HepG2 (cell line): ENCODE measurements around the gene AMPD2. TPM values are rescaled to one million over a fixed set of nuclear protein-coding genes. Genes with fewer than 3 reads are reported as not detected.

ENCODE experiments used
- BORCS8-MEF2B ChIP-seq: sonication (generic); formaldehyde crosslinking; IDR thresholded peaks from 2 replicates; pipeline ENCODE4 v1.8.0; 2022; ENCODE audit warnings: mild to moderate bottlenecking, missing genetic modification reagents
- ELF3 ChIP-seq: IDR thresholded peaks from 2 replicates; pipeline ENCODE4 v1.6.1; 2016; ENCODE audit warnings: missing genetic modification reagents, missing compliant biosample characterization
- FOXA1 ChIP-seq, 2 experiments: fragments of 450-650 bp in 1 of 2; sonication (generic) in 1 of 2; formaldehyde crosslinking in 1 of 2; IDR thresholded peaks; 2 replicates each; pipeline versions ENCODE4 v1.4.0 to v1.6.1; 2016 to 2020; ENCODE audit warnings: missing genetic modification reagents in 1 of 2
- GMEB2 ChIP-seq: IDR thresholded peaks from 2 replicates; pipeline ENCODE4 v1.6.1; 2016; ENCODE audit warnings: missing biosample characterization, missing genetic modification reagents, low read depth
- HDAC2 ChIP-seq: sonication (generic); formaldehyde crosslinking; IDR thresholded peaks from 2 replicates; pipeline ENCODE4 v1.4.0; 2020; ENCODE audit warnings: missing genetic modification reagents
- HNRNPH1 ChIP-seq: fragments of 200-400 bp; formaldehyde crosslinking; optimal IDR thresholded peaks from 2 replicates; pipeline ENCODE3; 2017; ENCODE audit warnings: mild to moderate bottlenecking, low read depth, low read length
- HOXA9 ChIP-seq: sonication (generic); formaldehyde crosslinking; IDR thresholded peaks from 2 replicates; pipeline ENCODE4 v1.8.1; 2022; ENCODE audit warnings: missing genetic modification reagents, mild to moderate bottlenecking, moderate library complexity, borderline replicate concordance
- KAT2B ChIP-seq: fragments of 150-350 bp; IDR thresholded peaks from 2 replicates; pipeline ENCODE4 v1.6.1; 2014; ENCODE audit warnings: low read depth, low read length, borderline replicate concordance
- MEIS2 ChIP-seq: sonication (generic); formaldehyde crosslinking; IDR thresholded peaks from 2 replicates; pipeline ENCODE4 v1.9.0; 2021; ENCODE audit warnings: mild to moderate bottlenecking, missing genetic modification reagents
- MTF2 ChIP-seq: sonication (generic); formaldehyde crosslinking; IDR thresholded peaks from 2 replicates; pipeline ENCODE4 v1.5.0; 2020; ENCODE audit warnings: missing genetic modification reagents, borderline replicate concordance
- PITX1 ChIP-seq: sonication (generic); formaldehyde crosslinking; IDR thresholded peaks from 2 replicates; pipeline ENCODE4 v1.5.1; 2020; ENCODE audit warnings: mild to moderate bottlenecking, missing genetic modification reagents
- RBAK ChIP-seq: sonication (generic); formaldehyde crosslinking; IDR thresholded peaks from 2 replicates; pipeline ENCODE4 v1.5.1; 2020; ENCODE audit warnings: mild to moderate bottlenecking, missing genetic modification reagents
- RELA ChIP-seq: sonication (generic); formaldehyde crosslinking; IDR thresholded peaks from 2 replicates; pipeline ENCODE4 v1.4.0; 2020; ENCODE audit warnings: missing genetic modification reagents
- SNAI1 ChIP-seq: sonication (generic); formaldehyde crosslinking; IDR thresholded peaks from 2 replicates; pipeline ENCODE4 v1.5.0; 2020; ENCODE audit warnings: mild to moderate bottlenecking, missing genetic modification reagents, borderline replicate concordance
- TP53 ChIP-seq: sonication (generic); formaldehyde crosslinking; conservative IDR thresholded peaks from 2 replicates; pipeline ENCODE4 v1.4.0; 2020; ENCODE audit warnings: missing genetic modification reagents
- YEATS4 ChIP-seq: sonication (generic); formaldehyde crosslinking; IDR thresholded peaks from 2 replicates; pipeline ENCODE4 v1.4.0; 2020; ENCODE audit warnings: missing genetic modification reagents, borderline replicate concordance
- ZBTB44 ChIP-seq: sonication (generic); formaldehyde crosslinking; IDR thresholded peaks from 2 replicates; pipeline ENCODE4 v1.4.0; 2020; ENCODE audit warnings: missing genetic modification reagents
- ZFAT ChIP-seq: sonication (generic); formaldehyde crosslinking; conservative IDR thresholded peaks from 2 replicates; pipeline ENCODE4 v1.8.1; 2023; ENCODE audit warnings: missing genetic modification reagents, inconsistent platforms
- ZFP36L1 ChIP-seq: sonication (generic); formaldehyde crosslinking; IDR thresholded peaks from 2 replicates; pipeline ENCODE4 v1.8.0; 2022; ENCODE audit warnings: mild to moderate bottlenecking, missing genetic modification reagents, moderate library complexity
- ZFP90 ChIP-seq: sonication (generic); formaldehyde crosslinking; IDR thresholded peaks from 2 replicates; pipeline ENCODE4 v1.8.0; 2022; ENCODE audit warnings: missing genetic modification reagents, mild to moderate bottlenecking, inconsistent platforms, borderline replicate concordance
- ZNF124 ChIP-seq: sonication (generic); formaldehyde crosslinking; IDR thresholded peaks from 2 replicates; pipeline ENCODE4 v1.4.0; 2020; ENCODE audit warnings: missing genetic modification reagents
- ZNF224 ChIP-seq: sonication (generic); formaldehyde crosslinking; IDR thresholded peaks from 2 replicates; pipeline ENCODE4 v1.5.0; 2020; ENCODE audit warnings: mild to moderate bottlenecking, missing genetic modification reagents
- ZNF619 ChIP-seq: sonication (generic); formaldehyde crosslinking; IDR thresholded peaks from 2 replicates; pipeline ENCODE4 v1.4.0; 2020; ENCODE audit warnings: mild to moderate bottlenecking, missing genetic modification reagents
- ZNF629 ChIP-seq: sonication (generic); formaldehyde crosslinking; conservative IDR thresholded peaks from 2 replicates; pipeline ENCODE4 v1.5.0; 2020; ENCODE audit warnings: missing genetic modification reagents
- ZNF660 ChIP-seq: sonication (generic); formaldehyde crosslinking; IDR thresholded peaks from 2 replicates; pipeline ENCODE4 v1.5.1; 2020; ENCODE audit warnings: mild to moderate bottlenecking, low read depth, missing genetic modification reagents, borderline replicate concordance
- ZNF713 ChIP-seq: sonication (generic); formaldehyde crosslinking; IDR thresholded peaks from 2 replicates; pipeline ENCODE4 v1.4.0; 2020; ENCODE audit warnings: mild to moderate bottlenecking, missing genetic modification reagents
- polyA plus RNA-seq, 8 experiments: library from polyadenylated mRNA; depleted of rRNA in 3 of 8; stranded (reverse) in 7 of 8; unstranded in 1 of 8; fragments of >200 nt; fragmentation: Illumina TruSeq in 4 of 8; extraction: Trizol in 4 of 8; gene quantifications; 2 replicates each; pipeline versions ENCODE4 v1.2.1 to v1.2.3, GENCODE V29; 2011 to 2016; ENCODE audit warnings: low read depth in 4 of 8, missing spikeins in 1 of 8, mixed read lengths in 1 of 8; ENCODE audit not compliant: insufficient read depth in 1 of 8
- total RNA-seq, 5 experiments: library from RNA; depleted of rRNA; stranded (reverse); fragments of >200 nt; fragmentation: Illumina TruSeq; extraction: Trizol; gene quantifications; 2 replicates each; pipeline ENCODE4 v1.2.3, GENCODE V29; 2016; ENCODE audit warnings: low read depth in 1 of 5
- TF ChIP-seq, protein P1 (sequence below): sonication (generic); formaldehyde crosslinking; IDR thresholded peaks from 2 replicates; pipeline ENCODE4 v1.5.0; 2020; ENCODE audit warnings: missing genetic modification reagents, mild to moderate bottlenecking, borderline replicate concordance

AMPD2 gene
- total and polyA plus RNA-seq, 2 of the 13 experiments (the other 11 are each of a cell fraction or from before 2014, with no cell fraction given), result 62.3 to 82.0 TPM

DNA sequence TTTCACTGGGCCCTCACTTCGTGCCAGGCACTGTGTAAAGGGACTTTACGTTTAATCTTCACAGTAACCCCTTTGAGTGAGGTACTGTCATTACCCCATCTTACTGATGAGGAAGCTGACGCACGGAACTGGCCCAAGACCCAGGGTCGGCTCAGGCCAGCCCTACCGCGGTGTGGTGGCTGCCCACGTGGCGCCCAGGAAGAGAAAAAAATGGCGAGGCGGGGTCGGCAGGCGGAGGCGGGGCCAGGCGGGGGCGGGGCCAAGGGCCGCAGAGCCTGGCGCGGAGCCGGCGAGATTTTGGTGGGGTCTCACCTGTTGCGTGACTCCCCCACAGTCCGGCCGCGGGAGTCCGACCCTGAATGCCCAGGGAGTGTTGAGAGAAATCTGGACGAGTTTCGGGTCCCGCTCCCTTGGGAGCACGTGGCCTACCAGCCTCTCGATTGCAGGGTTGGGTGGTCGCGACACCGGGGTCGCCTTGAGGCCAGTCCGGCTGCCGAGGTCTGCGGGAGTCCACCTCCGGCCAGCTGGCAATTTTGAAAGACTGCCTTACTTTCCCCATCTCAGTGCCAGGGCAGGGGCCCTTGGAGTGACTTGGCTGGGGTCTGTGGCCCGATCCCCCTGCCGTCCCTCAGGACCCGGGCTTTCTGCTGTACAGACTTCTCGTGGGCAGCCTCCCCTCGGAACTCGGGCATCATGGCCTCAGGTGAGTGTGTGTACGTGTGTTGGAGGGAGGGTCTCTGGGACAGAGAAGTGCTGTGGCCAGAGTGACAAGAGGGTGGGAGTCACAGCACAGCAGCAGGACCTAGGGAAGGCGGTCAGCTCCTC is at the start of gene AMPD2, which contains the start of gene GNAT2 (continued):
- TF ChIP-seq FOXA1 (IDR thresholded peaks at IDR 0.05), result no peak
- no peak for TF ChIP-seq FOXA1 (CRISPR knock-in tag; IDR thresholded peaks at IDR 0.05)
- TF ChIP-seq HOXA9, result no peak
- no peak for TF ChIP-seq KAT2B
- TF ChIP-seq RELA (CRISPR knock-in tag), result no peak
- TF ChIP-seq RBAK (CRISPR knock-in tag), result no peak
- TF ChIP-seq ZFP90, result peak; percentile 21; the same call in 1 of the 2 replicates
- TF ChIP-seq TP53, result no peak; the same call in 1 of the 2 replicates
- no peak for TF ChIP-seq ZNF660 (CRISPR knock-in tag)
- TF ChIP-seq ZNF629 (CRISPR knock-in tag), result peak; percentile 68
- TF ChIP-seq PITX1 (CRISPR knock-in tag), result no peak
- TF ChIP-seq ZNF619 (CRISPR knock-in tag), result no peak
- no peak for TF ChIP-seq ZNF124 (CRISPR knock-in tag)
- TF ChIP-seq ZFAT (CRISPR knock-in tag), result no peak
- TF ChIP-seq HNRNPH1, result no peak
- TF ChIP-seq, protein P1, sequence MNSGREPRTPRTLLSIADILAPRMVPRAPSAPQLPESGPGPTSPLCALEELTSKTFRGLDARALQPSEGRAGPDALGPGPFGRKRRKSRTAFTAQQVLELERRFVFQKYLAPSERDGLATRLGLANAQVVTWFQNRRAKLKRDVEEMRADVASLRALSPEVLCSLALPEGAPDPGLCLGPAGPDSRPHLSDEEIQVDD (CRISPR knock-in tag), result no peak
- TF ChIP-seq BORCS8-MEF2B (CRISPR knock-in tag), result no peak; the same call in 1 of the 2 replicates
- no peak for TF ChIP-seq GMEB2
- 0 out of 2 replicates have a peak, but pooled peaks have one; percentile 40 for TF ChIP-seq ZNF224
- TF ChIP-seq SNAI1, result no peak
- TF ChIP-seq ZBTB44, result no peak
- TF ChIP-seq ZFP36L1, result no peak
- no peak for TF ChIP-seq ZNF713 (CRISPR knock-in tag)
- peak; percentile 96 for TF ChIP-seq YEATS4 (CRISPR knock-in tag)
- peak; percentile 82 for TF ChIP-seq ELF3 (CRISPR knock-in tag)
- TF ChIP-seq HDAC2 (CRISPR knock-in tag), result peak; percentile 54; the same call in 1 of the 2 replicates
- no peak for TF ChIP-seq MEIS2 (CRISPR knock-in tag)
- TF ChIP-seq MTF2, result no peak
